MM.1S (cell line): ENCODE data around the gene GRIK1.

Experiments
- DNase-seq: peaks from one replicate; pipeline ENCODE4 v3.0.0-alpha.2; 2015
- H2AFZ ChIP-seq: fragments of 300-600 bp; sonication (generic); 2 replicates; pipeline ENCODE4 v1.6.0; 2016; ENCODE audit warnings: antibody characterized with exemption, low read length
- H3F3A ChIP-seq: fragments of 300-600 bp; sonication (generic); 2 replicates; pipeline ENCODE4 v1.6.1; 2016; ENCODE audit warnings: mild to moderate bottlenecking, antibody characterized with exemption, low read length, moderate library complexity, mixed read lengths; ENCODE audit not compliant: insufficient read depth
- H3K27ac ChIP-seq: fragments of 300-600 bp; sonication (generic); 2 replicates; pipeline ENCODE4 v1.5.1; 2016; ENCODE audit warnings: mild to moderate bottlenecking, low read length
- H3K27me3 ChIP-seq: fragments of 300-600 bp; sonication (generic); replicated peaks from 2 replicates; pipeline ENCODE4 v1.6.0; 2016; ENCODE audit warnings: low read length; ENCODE audit not compliant: insufficient read depth
- H3K36me3 ChIP-seq: fragments of 300-600 bp; sonication (generic); replicated peaks from 2 replicates; pipeline ENCODE4 v1.6.1; 2016; ENCODE audit warnings: mild to moderate bottlenecking, low read length, mixed read lengths; ENCODE audit not compliant: insufficient read depth
- H3K4me1 ChIP-seq: fragments of 300-600 bp; sonication (generic); 2 replicates; pipeline ENCODE4 v1.6.1; 2016; ENCODE audit warnings: low read length, mixed read lengths
- H3K4me2 ChIP-seq: fragments of 300-600 bp; sonication (generic); 2 replicates; pipeline ENCODE4 v1.6.0; 2016; ENCODE audit warnings: low read depth, low read length
- H3K4me3 ChIP-seq: fragments of 300-600 bp; sonication (generic); 2 replicates; pipeline ENCODE4 v1.5.1; 2016; ENCODE audit warnings: low read length, mixed read lengths
- H3K79me2 ChIP-seq: fragments of 300-600 bp; sonication (generic); 2 replicates; pipeline ENCODE4 v1.6.1; 2016; ENCODE audit warnings: mixed run types, low read length, mixed read lengths
- H3K9ac ChIP-seq: fragments of 300-600 bp; sonication (generic); 2 replicates; pipeline ENCODE4 v1.6.1; 2016; ENCODE audit warnings: low read length, mixed read lengths
- H3K9me2 ChIP-seq: fragments of 300-600 bp; sonication (generic); replicated peaks from 2 replicates; pipeline ENCODE4 v1.6.1; 2016; ENCODE audit warnings: mild to moderate bottlenecking, low read length, mixed read lengths; ENCODE audit not compliant: insufficient read depth
- H3K9me3 ChIP-seq: fragments of 300-600 bp; sonication (generic); replicated peaks from 2 replicates; pipeline ENCODE4 v1.6.1; 2016; ENCODE audit warnings: mild to moderate bottlenecking, low read length, mixed read lengths; ENCODE audit not compliant: insufficient read depth
- H4K20me1 ChIP-seq: fragments of 300-600 bp; sonication (generic); 2 replicates; pipeline ENCODE4 v1.6.1; 2016; ENCODE audit warnings: mild to moderate bottlenecking, low read length, moderate library complexity, mixed read lengths; ENCODE audit not compliant: insufficient read depth
- CTCF ChIP-seq: fragments of 300-600 bp; sonication (generic); IDR thresholded peaks from 2 replicates; pipeline ENCODE4 v1.5.1; 2016; ENCODE audit warnings: antibody characterized with exemption, low read length, mixed read lengths
- EZH2 ChIP-seq: fragments of 300-600 bp; sonication (generic); optimal IDR thresholded peaks from 2 replicates; pipeline ENCODE3; 2017; ENCODE audit warnings: low read depth, mild to moderate bottlenecking, antibody characterized with exemption, low read length, mixed read lengths
- EZH2phosphoT487 ChIP-seq: fragments of 300-600 bp; sonication (generic); IDR thresholded peaks from 2 replicates; pipeline ENCODE4 v1.6.1; 2018; ENCODE audit warnings: antibody characterized with exemption, low read length

GRIK1 gene

GRCh38 chr21:29849735-29850176 is 90.0 kb downstream of the GRIK1 start:
- no peaks in the 10 kb centered on the region for H3F3A ChIP-seq
- no peaks in the 10 kb centered on the region for H3K4me1 ChIP-seq
- no peak overlapping the region for H3K27ac ChIP-seq
- H3K79me2 ChIP-seq = no peaks in the 10 kb centered on the region
- H3K9me3 ChIP-seq = no peaks in the 10 kb centered on the region
- H2AFZ ChIP-seq = 0 out of 2 replicates have a peak overlapping the region, but pooled peaks have one; percentile 13
- H3K4me2 ChIP-seq = no peak overlapping the region
- DNase-seq = peak; percentile 70
- no peaks in the 10 kb centered on the region for H3K27me3 ChIP-seq
- no peak overlapping the region for H3K4me3 ChIP-seq
- no peaks in the 10 kb centered on the region for H4K20me1 ChIP-seq
- TF ChIP-seq EZH2phosphoT487 (no peak), EZH2 (no peak), CTCF (peak; percentile 82)
- H3K9me2 ChIP-seq = no peaks in the 10 kb centered on the region
- H3K36me3 ChIP-seq = no peaks in the 10 kb centered on the region
- H3K9ac ChIP-seq = no peak overlapping the region

- TF ChIP-seq EZH2 (no peak), EZH2phosphoT487 (no peak), CTCF (no peak)
- no peaks in the 10 kb centered on the region for H3K9me2 ChIP-seq
- DNase-seq = no peak
Measured at GRCh38 chr21:29843804-29844203, 96.0 kb downstream of the GRIK1 start.

GRCh38 chr21:29834617-29835016 is 105.2 kb downstream of the GRIK1 start:
- Histone ChIP-seq H3K9me3 (no peaks in the 10 kb centered on the region), H3K4me2 (no peak overlapping the region), H3K79me2 (no peaks in the 10 kb centered on the region), H3K9me2 (no peaks in the 10 kb centered on the region), H2AFZ (no peak overlapping the region), H3K4me1 (no peaks in the 10 kb centered on the region), H3K27ac (no peak overlapping the region), H3K27me3 (no peaks in the 10 kb centered on the region), H3K36me3 (no peaks in the 10 kb centered on the region), H4K20me1 (no peaks in the 10 kb centered on the region), H3K4me3 (no peak overlapping the region), H3F3A (no peaks in the 10 kb centered on the region), H3K9ac (no peak overlapping the region)
- no peak for DNase-seq
- TF ChIP-seq EZH2 (no peak), CTCF (no peak), EZH2phosphoT487 (no peak)

More at GRCh38 chr21:29843804-29844203, 96.0 kb downstream of the GRIK1 start:
- no peak overlapping the region for H3K27ac ChIP-seq
- no peaks in the 10 kb centered on the region for H3F3A ChIP-seq
- no peak overlapping the region for H2AFZ ChIP-seq
- no peak overlapping the region for H3K4me3 ChIP-seq
- H4K20me1 ChIP-seq = no peaks in the 10 kb centered on the region
- no peak overlapping the region for H3K9ac ChIP-seq
- H3K27me3 ChIP-seq = no peaks in the 10 kb centered on the region
- no peaks in the 10 kb centered on the region for H3K79me2 ChIP-seq
- H3K36me3 ChIP-seq = no peaks in the 10 kb centered on the region
- no peaks in the 10 kb centered on the region for H3K4me1 ChIP-seq
- H3K4me2 ChIP-seq = no peak overlapping the region
- no peaks in the 10 kb centered on the region for H3K9me3 ChIP-seq
